Stromal cell of bone marrow (primary cell): ENCODE measurements around the gene SPPL2C.

Experiments
- DNase-seq: peaks from one replicate; pipeline ENCODE4 v3.0.0-alpha.2; 2012; ENCODE audit warnings: low read depth

The SPPL2C gene

GRCh38 chr17:45828582-45829133 lies 16.0 kb upstream of the SPPL2C start:
- no peak for DNase-seq

DNA sequence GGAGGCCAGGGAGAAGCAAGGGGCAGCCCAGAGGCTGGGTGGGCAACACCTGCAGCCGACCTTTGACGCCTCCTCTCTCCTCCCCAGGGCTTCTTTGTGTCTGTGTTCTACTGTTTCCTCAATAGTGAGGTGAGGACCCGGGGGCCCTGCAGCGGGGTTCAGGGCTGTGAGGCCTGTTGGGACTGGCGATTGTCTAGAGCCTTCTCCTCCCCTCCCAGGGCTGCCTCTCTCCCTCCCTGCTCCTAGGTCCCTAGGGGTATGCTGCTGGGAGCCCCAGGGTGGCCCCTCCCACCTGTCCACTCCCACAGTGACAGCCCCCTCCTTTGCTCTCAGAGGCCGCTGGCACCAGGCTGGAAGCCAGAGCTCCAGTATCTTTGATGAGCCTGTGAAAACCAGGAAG lies 10.8 kb upstream of the SPPL2C start:
- DNase-seq = no peak

GRCh38 chr17:45834471-45835396 lies 9.9 kb upstream of the SPPL2C start:
- no peak for DNase-seq

DNA sequence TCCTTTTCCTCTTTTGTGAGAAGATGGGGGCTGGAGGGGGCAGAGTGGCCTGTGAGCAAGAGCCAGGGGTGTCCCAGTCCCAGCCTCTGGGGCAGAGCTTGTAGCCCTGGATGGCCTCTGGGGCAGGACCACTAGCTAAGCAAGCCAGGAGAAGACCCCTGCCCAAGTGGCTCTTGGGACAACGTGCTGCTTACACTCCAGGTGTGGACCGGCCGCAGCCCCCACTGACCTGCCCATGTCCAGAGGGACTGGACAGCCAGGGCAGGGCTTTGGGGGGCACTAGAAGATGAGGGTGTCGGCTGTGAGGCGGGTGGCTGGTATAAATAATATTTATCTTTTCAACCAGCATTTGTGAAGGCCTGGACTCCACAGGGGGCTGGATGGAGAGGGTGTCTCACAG lies 9.2 kb upstream of the SPPL2C start:
- no peak for DNase-seq

DNA sequence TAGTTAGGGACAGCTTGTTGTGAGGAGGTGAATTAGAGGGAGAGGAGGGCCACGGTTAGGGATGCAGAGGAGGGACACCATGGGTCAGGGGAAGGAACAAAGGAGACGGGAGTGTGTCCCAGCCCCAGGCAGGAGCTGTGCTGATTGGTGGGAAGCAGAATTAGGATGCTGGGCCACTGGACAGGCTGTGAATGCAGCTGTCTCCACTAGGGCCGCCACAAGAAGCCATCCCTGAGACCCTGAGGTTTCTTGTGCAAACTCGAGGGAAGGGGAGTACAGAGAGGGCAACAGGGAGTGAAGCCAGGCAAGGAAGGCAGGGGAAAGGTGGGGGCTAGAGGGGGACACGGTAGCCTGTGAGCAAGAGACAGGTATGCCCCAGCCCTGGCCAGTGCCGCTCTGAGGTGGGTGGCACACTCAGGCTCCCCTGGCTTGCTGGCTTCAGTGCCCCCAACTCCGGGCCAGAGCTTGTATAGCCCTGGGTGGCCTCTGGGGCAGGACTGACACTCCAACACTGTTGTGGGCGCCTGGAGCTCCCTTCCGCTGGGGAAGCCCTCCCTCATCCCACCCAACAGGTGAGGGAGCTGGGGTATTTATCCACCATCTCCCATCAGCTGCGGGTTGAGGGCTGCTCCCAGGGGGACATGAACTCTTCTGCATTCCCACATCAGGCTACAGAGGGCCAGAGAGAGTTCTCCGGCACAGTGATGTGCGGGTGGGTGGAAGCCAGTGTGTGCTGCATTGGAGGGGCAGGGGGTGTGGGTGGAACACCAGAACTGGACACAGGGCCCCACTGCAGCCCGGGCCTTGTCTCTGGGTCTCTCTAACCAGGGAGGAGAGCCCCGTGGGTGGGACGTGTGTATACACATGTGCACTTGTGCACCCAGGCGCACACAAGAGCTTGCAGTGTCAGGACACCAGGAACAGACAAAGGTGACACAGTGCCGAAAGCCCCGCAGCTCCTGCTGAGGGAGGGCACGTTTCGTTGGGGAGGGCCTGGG lies 8.3 kb upstream of the SPPL2C start:
- DNase-seq = no peak

DNA sequence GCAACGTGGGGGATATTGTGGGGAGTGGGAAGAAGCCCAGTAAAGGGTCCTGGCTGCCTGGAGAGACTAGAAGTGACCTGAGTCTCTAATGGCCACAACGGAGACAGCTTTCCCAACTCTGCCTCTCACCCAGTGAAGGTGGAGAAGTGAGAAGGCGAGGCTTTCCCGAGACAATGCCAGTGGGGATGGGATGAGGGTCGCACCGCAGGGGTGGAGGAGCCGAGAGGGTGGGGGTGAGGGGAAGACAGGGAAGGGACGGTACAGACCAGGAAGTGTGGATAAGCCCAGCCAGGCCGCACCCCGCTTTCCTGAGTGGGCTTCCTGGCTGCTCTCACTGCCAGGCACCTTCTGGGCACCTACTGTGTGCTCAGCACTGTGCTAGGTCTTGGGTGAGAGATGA lies 7.5 kb upstream of the SPPL2C start:
- DNase-seq = no peak

- DNase-seq = no peak
Observed at GRCh38 chr17:45837603-45838002, 7.1 kb upstream of the SPPL2C start.

DNA sequence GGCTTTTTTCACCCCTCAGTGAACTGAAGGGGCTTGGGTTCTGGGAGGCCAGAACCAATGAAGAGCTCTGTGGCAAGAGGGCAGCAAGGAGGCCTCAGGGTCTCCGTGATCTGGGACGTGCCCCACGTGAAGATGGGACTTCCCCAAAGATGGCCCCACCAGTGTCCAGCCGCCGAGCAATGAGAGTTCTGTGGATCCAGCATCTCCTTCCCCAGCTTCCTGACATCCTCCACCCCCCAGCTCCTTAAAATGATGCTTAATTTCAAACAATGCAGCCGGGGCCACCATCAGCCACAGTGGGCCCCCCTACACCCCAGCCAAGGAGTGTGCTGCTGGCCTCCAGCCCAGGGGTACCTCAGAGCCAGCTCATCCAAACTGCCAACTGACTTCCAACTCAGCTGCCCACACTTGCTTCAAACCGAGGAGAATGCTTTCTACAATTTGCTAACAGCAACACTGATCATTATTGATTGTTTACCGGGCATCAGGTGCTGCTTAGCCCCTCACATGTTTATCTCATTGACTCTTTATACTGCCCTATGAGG lies 5.9 kb upstream of the SPPL2C start:
- no peak for DNase-seq

- no peak for DNase-seq
Observed at GRCh38 chr17:45839442-45839841, 5.2 kb upstream of the SPPL2C start.

GRCh38 chr17:45841186-45841585 lies 3.5 kb upstream of the SPPL2C start:
- DNase-seq = no peak

- DNase-seq = no peak
Observed at GRCh38 chr17:45841883-45842525, 2.7 kb upstream of the SPPL2C start.

DNA sequence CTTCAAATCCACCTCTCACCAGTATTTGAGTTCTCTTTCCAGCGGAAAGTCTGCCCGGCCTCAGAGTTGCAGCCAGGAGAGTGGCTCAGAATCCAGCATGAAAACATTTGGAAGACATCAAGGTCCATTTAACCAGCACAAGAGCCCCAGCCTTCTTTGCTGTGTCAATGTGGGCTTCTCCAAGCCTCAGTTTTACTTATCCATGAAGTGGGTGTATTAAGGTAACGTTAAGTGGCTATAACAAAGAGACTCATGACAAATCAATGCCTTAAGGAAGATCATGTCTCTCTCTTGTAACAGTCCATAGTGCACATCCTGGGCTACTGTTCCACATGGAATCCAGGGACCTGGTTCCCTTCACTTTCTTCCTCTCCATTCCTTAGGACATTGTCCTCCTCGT lies 959 bp upstream of the SPPL2C start:
- no peak for DNase-seq

GRCh38 chr17:45845376-45846185 lies 900 bp downstream of the SPPL2C start:
- no peak for DNase-seq

DNA sequence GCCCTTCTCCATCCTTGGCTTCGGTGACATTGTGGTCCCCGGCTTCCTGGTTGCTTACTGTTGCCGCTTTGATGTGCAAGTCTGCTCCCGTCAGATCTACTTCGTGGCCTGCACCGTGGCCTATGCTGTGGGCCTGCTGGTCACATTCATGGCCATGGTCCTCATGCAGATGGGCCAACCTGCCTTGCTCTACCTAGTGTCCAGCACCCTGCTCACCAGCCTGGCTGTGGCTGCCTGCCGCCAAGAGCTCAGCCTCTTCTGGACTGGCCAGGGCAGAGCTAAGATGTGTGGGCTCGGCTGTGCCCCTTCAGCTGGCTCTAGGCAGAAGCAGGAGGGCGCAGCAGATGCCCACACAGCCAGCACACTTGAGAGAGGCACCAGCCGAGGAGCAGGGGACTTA lies 1.5 kb downstream of the SPPL2C start:
- no peak for DNase-seq

- DNase-seq = no peak
Observed at GRCh38 chr17:45846646-45847045, 2.0 kb downstream of the SPPL2C start.

DNA sequence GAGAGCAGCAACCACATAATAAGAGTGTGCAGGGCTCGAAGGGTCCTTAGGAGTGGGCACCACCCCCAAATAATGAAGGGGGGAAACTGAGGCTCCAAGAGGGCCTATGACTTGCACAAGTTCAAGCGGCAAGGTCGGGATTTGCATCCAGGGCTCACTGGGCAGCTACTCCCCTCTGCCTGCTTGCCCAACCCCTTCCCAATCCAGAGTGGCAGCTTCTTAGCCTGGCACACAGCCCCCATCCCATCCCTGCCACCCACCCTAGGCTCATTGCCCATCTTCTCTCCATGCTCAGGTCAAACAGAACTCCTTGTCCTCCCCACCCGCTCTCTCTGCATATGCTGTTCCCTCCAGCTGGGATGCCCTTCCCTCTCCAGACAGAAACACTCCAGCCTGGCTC lies 2.4 kb downstream of the SPPL2C start:
- DNase-seq = no peak

- DNase-seq = no peak
Observed at GRCh38 chr17:45847747-45848146, 3.1 kb downstream of the SPPL2C start.

DNA sequence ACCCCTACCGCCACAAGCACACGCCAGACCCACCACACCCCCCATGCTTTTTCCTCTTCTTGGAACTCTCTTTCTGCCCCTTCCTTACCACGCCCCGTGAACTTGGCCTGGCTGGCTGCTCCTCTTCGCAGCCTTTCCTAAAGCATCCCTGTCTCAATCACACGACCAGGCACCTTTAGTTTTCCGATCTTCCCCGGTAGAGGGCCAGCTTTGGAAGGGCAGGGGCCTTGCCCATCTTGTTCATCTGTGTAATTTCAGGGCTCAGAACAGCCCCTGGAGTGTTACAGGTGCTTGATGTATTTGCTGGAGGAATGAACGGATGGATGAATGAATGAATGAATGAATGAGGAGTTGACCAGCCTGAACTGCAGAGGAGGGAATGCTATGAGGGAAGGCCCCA lies 3.7 kb downstream of the SPPL2C start:
- no peak for DNase-seq

- DNase-seq = no peak
Observed at GRCh38 chr17:45848868-45849535, 4.3 kb downstream of the SPPL2C start.

DNA sequence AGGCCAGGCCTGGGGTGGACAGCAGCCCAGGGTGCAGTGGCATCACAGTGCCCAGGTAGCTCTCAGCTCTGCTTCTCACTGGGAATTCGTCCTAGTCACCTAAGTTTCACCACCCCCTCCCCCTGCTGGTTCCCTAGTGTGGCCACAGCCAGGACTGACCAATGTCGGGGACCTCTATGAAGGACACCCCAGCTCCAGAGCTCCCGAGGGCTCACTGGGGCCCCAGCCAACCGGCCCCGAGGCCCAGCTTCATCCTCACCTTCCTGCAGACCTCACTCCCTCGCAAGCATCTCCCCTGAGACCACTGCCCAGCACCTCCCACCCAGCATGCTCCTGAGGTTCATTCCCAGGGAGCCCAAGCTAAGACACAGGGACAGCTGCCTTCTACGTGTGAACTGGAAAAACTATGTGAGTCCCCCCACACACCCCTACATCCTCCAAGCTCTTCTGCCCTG lies 4.9 kb downstream of the SPPL2C start:
- DNase-seq = no peak
